ENCODE results near the gene TPX2.

- TF ChIP-seq, protein P1, sequence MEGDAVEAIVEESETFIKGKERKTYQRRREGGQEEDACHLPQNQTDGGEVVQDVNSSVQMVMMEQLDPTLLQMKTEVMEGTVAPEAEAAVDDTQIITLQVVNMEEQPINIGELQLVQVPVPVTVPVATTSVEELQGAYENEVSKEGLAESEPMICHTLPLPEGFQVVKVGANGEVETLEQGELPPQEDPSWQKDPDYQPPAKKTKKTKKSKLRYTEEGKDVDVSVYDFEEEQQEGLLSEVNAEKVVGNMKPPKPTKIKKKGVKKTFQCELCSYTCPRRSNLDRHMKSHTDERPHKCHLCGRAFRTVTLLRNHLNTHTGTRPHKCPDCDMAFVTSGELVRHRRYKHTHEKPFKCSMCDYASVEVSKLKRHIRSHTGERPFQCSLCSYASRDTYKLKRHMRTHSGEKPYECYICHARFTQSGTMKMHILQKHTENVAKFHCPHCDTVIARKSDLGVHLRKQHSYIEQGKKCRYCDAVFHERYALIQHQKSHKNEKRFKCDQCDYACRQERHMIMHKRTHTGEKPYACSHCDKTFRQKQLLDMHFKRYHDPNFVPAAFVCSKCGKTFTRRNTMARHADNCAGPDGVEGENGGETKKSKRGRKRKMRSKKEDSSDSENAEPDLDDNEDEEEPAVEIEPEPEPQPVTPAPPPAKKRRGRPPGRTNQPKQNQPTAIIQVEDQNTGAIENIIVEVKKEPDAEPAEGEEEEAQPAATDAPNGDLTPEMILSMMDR (IDR thresholded peaks at IDR 0.05) = no peak
- no peak for TF ChIP-seq POLR2A (IDR thresholded peaks at IDR 0.05)
Measured at GRCh38 chr20:31749223-31749622, 10.1 kb downstream of the TPX2 start.

Data from Peyer's patch (tissue), 4 donors.